A673 (cell line): ENCODE measurements around the gene PSMG2.

Experiments used
- EZH2 ChIP-seq: fragments of 200-600 bp; sonication (generic); IDR thresholded peaks from 2 replicates; pipeline ENCODE4 v1.6.1; 2017; ENCODE audit warnings: borderline replicate concordance, low read depth, mild to moderate bottlenecking, mixed read lengths, antibody characterized with exemption, low read length; ENCODE audit not compliant: poor library complexity, severe bottlenecking
- TF ChIP-seq, protein P1 (sequence below): fragments of 300-800, 200-600 bp; sonication (generic); conservative IDR thresholded peaks from 2 replicates; pipeline ENCODE4 v1.5.1; 2017; ENCODE audit warnings: low read depth, mild to moderate bottlenecking, antibody characterized with exemption, low read length, moderate library complexity, mixed read lengths

- TF ChIP-seq, protein P1, sequence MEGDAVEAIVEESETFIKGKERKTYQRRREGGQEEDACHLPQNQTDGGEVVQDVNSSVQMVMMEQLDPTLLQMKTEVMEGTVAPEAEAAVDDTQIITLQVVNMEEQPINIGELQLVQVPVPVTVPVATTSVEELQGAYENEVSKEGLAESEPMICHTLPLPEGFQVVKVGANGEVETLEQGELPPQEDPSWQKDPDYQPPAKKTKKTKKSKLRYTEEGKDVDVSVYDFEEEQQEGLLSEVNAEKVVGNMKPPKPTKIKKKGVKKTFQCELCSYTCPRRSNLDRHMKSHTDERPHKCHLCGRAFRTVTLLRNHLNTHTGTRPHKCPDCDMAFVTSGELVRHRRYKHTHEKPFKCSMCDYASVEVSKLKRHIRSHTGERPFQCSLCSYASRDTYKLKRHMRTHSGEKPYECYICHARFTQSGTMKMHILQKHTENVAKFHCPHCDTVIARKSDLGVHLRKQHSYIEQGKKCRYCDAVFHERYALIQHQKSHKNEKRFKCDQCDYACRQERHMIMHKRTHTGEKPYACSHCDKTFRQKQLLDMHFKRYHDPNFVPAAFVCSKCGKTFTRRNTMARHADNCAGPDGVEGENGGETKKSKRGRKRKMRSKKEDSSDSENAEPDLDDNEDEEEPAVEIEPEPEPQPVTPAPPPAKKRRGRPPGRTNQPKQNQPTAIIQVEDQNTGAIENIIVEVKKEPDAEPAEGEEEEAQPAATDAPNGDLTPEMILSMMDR: no peak
- TF ChIP-seq EZH2: no peak
These were observed 47.9 kb upstream of the PSMG2 start for GRCh38 chr18:12654971-12655370.
